Neural progenitor cell (in vitro differentiated cells): ENCODE measurements around the gene PCNX2. TPM values are rescaled to one million over a fixed set of nuclear protein-coding genes. Genes with fewer than 3 reads are reported as not detected.

ENCODE experiments used
- DNase-seq: peaks from one replicate; pipeline ENCODE4 v3.0.0-alpha.2; 2016; ENCODE audit warnings: low spot score
- H2AFZ ChIP-seq: fragments of 200-600 bp; sonication (generic); replicated peaks from 2 replicates; pipeline ENCODE4 v1.6.1; 2016; ENCODE audit warnings: antibody characterized with exemption
- H3F3A ChIP-seq: fragments of 200-600 bp; sonication (generic); 2 replicates; pipeline ENCODE4 v1.6.1; 2016; ENCODE audit warnings: antibody characterized with exemption, low read depth
- H3K27ac ChIP-seq: fragments of 200-600 bp; sonication (generic); 2 replicates; pipeline ENCODE4 v1.5.1; 2016; ENCODE audit warnings: mild to moderate bottlenecking
- H3K27me3 ChIP-seq: fragments of 200-600 bp; sonication (generic); 2 replicates; pipeline ENCODE4 v1.6.1; 2016; ENCODE audit warnings: mild to moderate bottlenecking, moderate library complexity
- H3K36me3 ChIP-seq: fragments of 200-600 bp; sonication (generic); 2 replicates; pipeline ENCODE4 v1.5.1; 2016
- H3K4me1 ChIP-seq: fragments of 200-600 bp; sonication (generic); 2 replicates; pipeline ENCODE4 v1.6.1; 2016; ENCODE audit warnings: mixed run types
- H3K4me2 ChIP-seq: fragments of 200-600 bp; sonication (generic); 2 replicates; pipeline ENCODE4 v1.6.1; 2016
- H3K4me3 ChIP-seq: fragments of 200-600 bp; sonication (generic); 2 replicates; pipeline ENCODE4 v1.5.1; 2016
- H3K79me2 ChIP-seq: fragments of 200-600 bp; sonication (generic); 2 replicates; pipeline ENCODE4 v1.6.1; 2016; ENCODE audit warnings: low read depth
- H3K9ac ChIP-seq: fragments of 200-600 bp; sonication (generic); 2 replicates; pipeline ENCODE4 v1.6.1; 2016
- H3K9me3 ChIP-seq: fragments of 200-600 bp; sonication (generic); 2 replicates; pipeline ENCODE4 v1.5.1; 2016; ENCODE audit warnings: low read depth
- H4K20me1 ChIP-seq: fragments of 200-600 bp; sonication (generic); 2 replicates; pipeline ENCODE4 v1.6.1; 2016; ENCODE audit warnings: low read depth
- H3K27ac Mint-ChIP-seq: 3 replicates; pipeline ENCODE4 v1.8.0; 2021; ENCODE audit warnings: mixed read lengths
- H3K27me3 Mint-ChIP-seq: 2 replicates; pipeline ENCODE4 v1.8.0; 2022; ENCODE audit warnings: low read depth, mild to moderate bottlenecking, inconsistent platforms, moderate library complexity, mixed read lengths; ENCODE audit not compliant: insufficient read depth
- H3K36me3 Mint-ChIP-seq: 3 replicates; pipeline ENCODE4 v1.8.0; 2021; ENCODE audit warnings: mixed read lengths
- H3K4me1 Mint-ChIP-seq: 3 replicates; pipeline ENCODE4 v1.8.0; 2021; ENCODE audit warnings: mixed read lengths
- H3K4me3 Mint-ChIP-seq: 3 replicates; pipeline ENCODE4 v1.8.0; 2021; ENCODE audit warnings: mild to moderate bottlenecking, moderate library complexity, mixed read lengths
- H3K9me3 Mint-ChIP-seq: 3 replicates; pipeline ENCODE4 v1.8.0; 2020; ENCODE audit warnings: mixed read lengths
- EZH2 ChIP-seq: fragments of 200-600 bp; sonication (generic); IDR thresholded peaks from 2 replicates; pipeline ENCODE4 v1.6.1; 2017; ENCODE audit warnings: antibody characterized with exemption, mild to moderate bottlenecking, moderate library complexity
- EZH2phosphoT487 ChIP-seq: fragments of 200-600 bp; sonication (generic); IDR thresholded peaks from 2 replicates; pipeline ENCODE4 v1.6.1; 2017; ENCODE audit warnings: antibody characterized with exemption
- total RNA-seq: library from RNA; depleted of rRNA; stranded (reverse); fragments of >200 nt; gene quantifications from 2 replicates; pipeline ENCODE4 v1.2.3, GENCODE V29; 2015; ENCODE audit warnings: low replicate concordance
- TF ChIP-seq, protein P1 (sequence below): fragments of 200-600 bp; sonication (generic); IDR thresholded peaks from 2 replicates; pipeline ENCODE4 v1.5.1; 2017; ENCODE audit warnings: antibody characterized with exemption, mild to moderate bottlenecking

Gene PCNX2
- total RNA-seq, 1 donor from 2014 or later, result 30.8 TPM

DNA sequence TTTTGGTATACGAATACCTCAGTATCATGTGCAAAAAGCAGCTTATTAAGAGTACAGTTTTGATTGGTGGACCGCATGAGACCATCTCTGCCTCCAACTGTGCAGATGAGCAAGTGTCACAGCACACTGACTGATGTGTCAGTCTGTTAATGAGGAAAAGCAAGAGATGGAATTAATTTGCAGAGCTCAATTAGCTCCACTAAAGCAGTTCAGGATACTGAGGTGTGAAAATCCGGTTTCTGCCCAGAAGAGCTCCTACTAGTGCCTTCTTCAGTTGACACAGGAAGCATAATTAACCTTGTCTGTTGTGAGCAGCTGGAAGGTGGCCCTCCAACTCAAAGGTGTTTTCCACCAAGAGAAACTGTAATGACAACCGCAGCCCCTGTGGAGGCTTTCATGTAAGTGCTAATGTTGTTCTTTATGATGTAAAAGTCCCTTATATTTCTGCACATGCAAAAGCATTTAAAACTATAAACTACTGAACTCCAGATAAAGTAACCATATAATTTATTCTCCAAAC lies 44.3 kb downstream of the PCNX2 start:
- no peak overlapping the region for H2AFZ ChIP-seq
- no peaks in the 10 kb centered on the region for H3K27me3 Mint-ChIP-seq
- H3K27ac ChIP-seq, result no peak overlapping the region
- H3K9ac ChIP-seq, result no peak overlapping the region
- H3K9me3 ChIP-seq, result no peaks in the 10 kb centered on the region
- TF ChIP-seq EZH2phosphoT487 (no peak), EZH2 (no peak)
- TF ChIP-seq, protein P1, sequence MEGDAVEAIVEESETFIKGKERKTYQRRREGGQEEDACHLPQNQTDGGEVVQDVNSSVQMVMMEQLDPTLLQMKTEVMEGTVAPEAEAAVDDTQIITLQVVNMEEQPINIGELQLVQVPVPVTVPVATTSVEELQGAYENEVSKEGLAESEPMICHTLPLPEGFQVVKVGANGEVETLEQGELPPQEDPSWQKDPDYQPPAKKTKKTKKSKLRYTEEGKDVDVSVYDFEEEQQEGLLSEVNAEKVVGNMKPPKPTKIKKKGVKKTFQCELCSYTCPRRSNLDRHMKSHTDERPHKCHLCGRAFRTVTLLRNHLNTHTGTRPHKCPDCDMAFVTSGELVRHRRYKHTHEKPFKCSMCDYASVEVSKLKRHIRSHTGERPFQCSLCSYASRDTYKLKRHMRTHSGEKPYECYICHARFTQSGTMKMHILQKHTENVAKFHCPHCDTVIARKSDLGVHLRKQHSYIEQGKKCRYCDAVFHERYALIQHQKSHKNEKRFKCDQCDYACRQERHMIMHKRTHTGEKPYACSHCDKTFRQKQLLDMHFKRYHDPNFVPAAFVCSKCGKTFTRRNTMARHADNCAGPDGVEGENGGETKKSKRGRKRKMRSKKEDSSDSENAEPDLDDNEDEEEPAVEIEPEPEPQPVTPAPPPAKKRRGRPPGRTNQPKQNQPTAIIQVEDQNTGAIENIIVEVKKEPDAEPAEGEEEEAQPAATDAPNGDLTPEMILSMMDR, result no peak
- no peak overlapping the region for H3K27ac Mint-ChIP-seq
- H3K4me2 ChIP-seq, result no peak overlapping the region
- H3K4me1 Mint-ChIP-seq, result peaks cover 7% of the 10 kb centered on the region
- peaks cover 4% of the 10 kb centered on the region for H3K4me1 ChIP-seq
- peaks cover 3% of the 10 kb centered on the region for H3K36me3 ChIP-seq
- H3K27me3 ChIP-seq, result no peaks in the 10 kb centered on the region
- H3F3A ChIP-seq, result no peaks in the 10 kb centered on the region
- H3K36me3 Mint-ChIP-seq, result peaks cover 5% of the 10 kb centered on the region
- H4K20me1 ChIP-seq, result no peaks in the 10 kb centered on the region
- peaks cover 4% of the 10 kb centered on the region for H3K79me2 ChIP-seq
- no peaks in the 10 kb centered on the region for H3K9me3 Mint-ChIP-seq
- no peak overlapping the region for H3K4me3 ChIP-seq
- H3K4me3 Mint-ChIP-seq, result no peak overlapping the region
- no peak for DNase-seq

DNA sequence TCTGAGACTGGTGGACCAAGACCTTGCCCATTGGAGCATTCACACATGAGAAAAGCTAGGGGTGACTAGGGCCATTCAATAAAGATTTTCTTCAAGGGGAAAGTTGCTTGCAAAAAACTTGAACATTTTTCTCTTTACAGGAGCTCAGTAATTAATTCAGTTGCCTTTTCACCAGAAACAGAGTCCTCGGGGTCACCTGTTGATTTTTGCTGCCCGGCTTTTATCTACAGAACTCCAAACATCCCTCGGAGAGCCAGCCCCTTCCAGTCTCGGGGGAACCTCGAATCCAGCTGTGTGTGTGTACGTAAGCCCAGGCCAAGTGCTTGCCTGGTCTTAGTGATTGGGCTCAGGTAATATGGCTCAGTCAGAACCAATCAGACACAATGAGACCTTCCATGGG lies 47.5 kb downstream of the PCNX2 start:
- H3K27me3 Mint-ChIP-seq, result no peaks in the 10 kb centered on the region
- H3K9ac ChIP-seq, result no peak overlapping the region
- TF ChIP-seq, protein P1, result no peak
- TF ChIP-seq EZH2, result no peak
- H4K20me1 ChIP-seq, result no peaks in the 10 kb centered on the region
- no peak overlapping the region for H2AFZ ChIP-seq
- no peaks in the 10 kb centered on the region for H3K79me2 ChIP-seq
- no peak overlapping the region for H3K27ac ChIP-seq
- no peak overlapping the region for H3K4me3 Mint-ChIP-seq
- no peaks in the 10 kb centered on the region for H3F3A ChIP-seq
- H3K27me3 ChIP-seq, result no peaks in the 10 kb centered on the region
- no peak overlapping the region for H3K4me3 ChIP-seq
- no peaks in the 10 kb centered on the region for H3K4me1 ChIP-seq
- peaks cover 3% of the 10 kb centered on the region for H3K4me1 Mint-ChIP-seq
- no peak for DNase-seq
- H3K36me3 Mint-ChIP-seq, result peaks cover 5% of the 10 kb centered on the region
- peaks cover 3% of the 10 kb centered on the region for H3K36me3 ChIP-seq
- H3K27ac Mint-ChIP-seq, result no peak overlapping the region
- no peaks in the 10 kb centered on the region for H3K9me3 ChIP-seq
- H3K9me3 Mint-ChIP-seq, result no peaks in the 10 kb centered on the region
- no peak overlapping the region for H3K4me2 ChIP-seq

DNA sequence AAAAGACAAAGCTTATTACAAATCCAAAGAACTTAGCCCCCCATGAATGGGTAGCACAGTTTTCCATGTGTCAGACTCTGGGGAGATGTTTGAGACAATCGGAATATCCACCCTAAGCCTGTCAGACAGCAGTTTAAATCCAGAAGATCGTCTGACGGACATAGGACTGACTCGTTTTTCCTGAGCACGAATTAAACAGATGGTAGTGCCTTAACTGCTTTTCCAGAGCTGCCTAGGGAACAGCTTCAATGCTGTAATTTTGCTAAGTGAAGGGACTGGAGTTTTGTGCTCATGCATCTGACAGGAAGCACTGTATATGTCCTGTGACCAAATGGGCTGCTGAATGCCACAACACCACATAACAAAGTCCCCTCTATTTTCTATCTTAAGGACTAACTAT lies 48.6 kb downstream of the PCNX2 start:
- no peaks in the 10 kb centered on the region for H3K27me3 Mint-ChIP-seq
- H3K36me3 Mint-ChIP-seq, result peaks cover 5% of the 10 kb centered on the region

More for the DNA sequence above, 48.6 kb downstream of the PCNX2 start:
- no peak overlapping the region for H3K4me3 Mint-ChIP-seq
- H3K4me1 ChIP-seq, result no peaks in the 10 kb centered on the region
- no peak overlapping the region for H3K27ac ChIP-seq
- no peak overlapping the region for H2AFZ ChIP-seq
- no peak overlapping the region for H3K4me2 ChIP-seq
- H3F3A ChIP-seq, result no peaks in the 10 kb centered on the region
- no peaks in the 10 kb centered on the region for H3K27me3 ChIP-seq
- H3K9me3 Mint-ChIP-seq, result no peaks in the 10 kb centered on the region
- peaks cover 3% of the 10 kb centered on the region for H3K36me3 ChIP-seq
- no peak overlapping the region for H3K27ac Mint-ChIP-seq
- peaks cover 3% of the 10 kb centered on the region for H3K4me1 Mint-ChIP-seq
- H4K20me1 ChIP-seq, result no peaks in the 10 kb centered on the region
- H3K9me3 ChIP-seq, result no peaks in the 10 kb centered on the region
- H3K9ac ChIP-seq, result no peak overlapping the region
- no peaks in the 10 kb centered on the region for H3K79me2 ChIP-seq
- no peak for DNase-seq
- no peak overlapping the region for H3K4me3 ChIP-seq
- TF ChIP-seq, protein P1, result no peak
- TF ChIP-seq EZH2 (no peak), EZH2phosphoT487 (no peak)
